NCI-H1092 (cell line): ENCODE measurements around the gene MAVS.
"Not testable (repeated sequence)": the region's sequence is repeated elsewhere in the genome, so short reads cannot be mapped to it uniquely, and the experiment has no call there.

Experiments
- DNase-seq: peaks from one replicate; lab custom pipeline; 2025; lab: John Stamatoyannopoulos, UW

MAVS gene

GRCh38 chr20:3854462-3854871 is 7.8 kb downstream of the MAVS start:
- DNase-seq: no peak

DNA sequence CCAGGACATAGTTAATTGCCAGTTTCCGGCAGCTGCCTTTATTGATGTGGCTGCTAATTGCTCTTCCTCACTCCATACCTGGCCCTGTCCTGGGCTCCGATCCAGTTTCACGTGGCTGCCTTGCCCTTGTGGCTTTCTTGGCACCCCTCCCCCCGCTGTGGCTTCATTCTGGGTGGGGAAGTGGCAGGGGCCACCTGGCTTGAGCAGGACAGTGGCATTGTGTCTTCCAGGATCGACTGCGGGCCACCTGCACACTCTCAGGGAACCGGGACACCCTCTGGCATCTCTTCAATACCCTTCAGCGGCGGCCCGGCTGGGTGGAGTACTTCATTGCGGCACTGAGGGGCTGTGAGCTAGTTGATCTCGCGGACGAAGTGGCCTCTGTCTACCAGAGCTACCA is 10.8 kb downstream of the MAVS start:
- peak; percentile 71 for DNase-seq

GRCh38 chr20:3858689-3859088 is 12.1 kb downstream of the MAVS start:
- no peak for DNase-seq

DNA sequence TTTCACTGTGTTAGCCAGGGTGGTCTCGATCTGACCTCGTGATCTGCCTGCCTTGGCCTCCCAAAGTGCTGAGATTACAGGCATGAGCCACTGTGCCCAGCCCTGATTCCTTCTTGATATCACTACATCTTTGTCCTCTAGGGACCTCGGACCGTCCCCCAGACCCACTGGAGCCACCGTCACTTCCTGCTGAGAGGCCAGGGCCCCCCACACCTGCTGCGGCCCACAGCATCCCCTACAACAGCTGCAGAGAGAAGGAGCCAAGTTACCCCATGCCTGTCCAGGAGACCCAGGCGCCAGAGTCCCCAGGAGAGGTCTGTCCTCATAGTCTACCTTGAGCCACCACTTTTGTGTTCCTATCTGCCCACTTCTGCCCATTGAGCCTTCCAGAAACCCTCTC is 14.6 kb downstream of the MAVS start:
- no peak for DNase-seq

GRCh38 chr20:3862333-3862732 is 15.7 kb downstream of the MAVS start:
- DNase-seq: no peak

GRCh38 chr20:3863317-3863716 is 16.7 kb downstream of the MAVS start:
- no peak for DNase-seq

GRCh38 chr20:3864518-3864917 is 17.9 kb downstream of the MAVS start:
- DNase-seq: no peak

GRCh38 chr20:3865152-3865886 is 18.7 kb downstream of the MAVS start:
- DNase-seq: no peak

DNA sequence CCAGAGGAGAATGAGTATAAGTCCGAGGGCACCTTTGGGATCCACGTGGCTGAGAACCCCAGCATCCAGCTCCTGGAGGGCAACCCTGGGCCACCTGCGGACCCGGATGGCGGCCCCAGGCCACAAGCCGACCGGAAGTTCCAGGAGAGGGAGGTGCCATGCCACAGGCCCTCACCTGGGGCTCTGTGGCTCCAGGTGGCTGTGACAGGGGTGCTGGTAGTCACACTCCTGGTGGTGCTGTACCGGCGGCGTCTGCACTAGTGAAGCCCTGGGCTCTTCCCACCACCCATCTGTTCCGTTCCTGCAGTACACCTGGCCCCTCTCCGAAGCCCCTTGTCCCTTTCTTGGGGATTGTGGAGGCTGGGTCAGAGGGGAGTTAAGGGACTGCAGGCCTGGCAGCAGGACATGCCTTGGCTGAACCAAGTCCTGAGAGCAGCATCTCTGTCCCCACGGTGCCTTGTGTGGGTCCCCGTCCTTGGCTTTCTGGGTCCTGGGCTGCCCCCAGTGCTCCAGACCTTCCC is 19.3 kb downstream of the MAVS start:
- DNase-seq: no peak

- no peak for DNase-seq
Measured at GRCh38 chr20:3866464-3866863, 19.8 kb downstream of the MAVS start.

- DNase-seq: no peak
Measured at GRCh38 chr20:3867802-3868201, 21.2 kb downstream of the MAVS start.

DNA sequence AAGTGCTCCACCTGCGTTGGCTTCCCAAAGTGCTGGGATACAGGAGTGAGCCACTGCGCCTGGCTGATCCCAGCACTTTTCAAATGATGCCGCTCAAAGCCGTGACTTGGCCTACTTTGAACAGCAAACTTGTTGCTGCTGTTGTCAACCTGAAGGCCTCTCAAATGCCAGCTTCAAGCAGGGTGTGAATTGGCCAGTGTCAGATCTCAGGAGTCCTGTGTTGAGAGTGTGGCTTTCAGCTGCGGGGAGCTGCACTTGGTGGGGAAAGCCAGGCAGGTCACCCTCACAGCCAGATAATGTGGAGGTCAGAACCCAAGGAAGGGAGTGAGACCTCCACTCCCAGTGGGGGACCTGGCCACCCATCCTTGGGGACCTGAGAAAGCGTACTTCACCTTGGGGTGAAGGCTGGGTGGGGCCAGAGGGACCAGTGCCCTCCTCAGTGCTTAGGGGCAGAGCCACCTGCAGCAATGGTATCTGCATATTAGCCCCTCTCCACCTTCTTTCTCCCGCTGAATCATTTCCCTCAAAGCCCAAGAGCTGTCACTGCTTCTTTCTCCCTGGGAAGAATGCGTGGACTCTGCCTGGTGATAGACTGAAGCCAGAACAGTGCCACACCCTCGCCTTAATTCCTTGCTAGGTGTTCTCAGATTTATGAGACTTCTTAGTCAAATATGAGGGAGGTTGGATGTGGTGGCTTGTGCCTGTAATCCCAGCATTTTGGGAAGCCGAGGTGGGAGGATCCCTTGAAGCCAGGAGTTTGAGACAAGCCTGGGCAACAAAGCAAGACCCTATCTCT is 23.4 kb downstream of the MAVS start:
- no peak for DNase-seq

DNA sequence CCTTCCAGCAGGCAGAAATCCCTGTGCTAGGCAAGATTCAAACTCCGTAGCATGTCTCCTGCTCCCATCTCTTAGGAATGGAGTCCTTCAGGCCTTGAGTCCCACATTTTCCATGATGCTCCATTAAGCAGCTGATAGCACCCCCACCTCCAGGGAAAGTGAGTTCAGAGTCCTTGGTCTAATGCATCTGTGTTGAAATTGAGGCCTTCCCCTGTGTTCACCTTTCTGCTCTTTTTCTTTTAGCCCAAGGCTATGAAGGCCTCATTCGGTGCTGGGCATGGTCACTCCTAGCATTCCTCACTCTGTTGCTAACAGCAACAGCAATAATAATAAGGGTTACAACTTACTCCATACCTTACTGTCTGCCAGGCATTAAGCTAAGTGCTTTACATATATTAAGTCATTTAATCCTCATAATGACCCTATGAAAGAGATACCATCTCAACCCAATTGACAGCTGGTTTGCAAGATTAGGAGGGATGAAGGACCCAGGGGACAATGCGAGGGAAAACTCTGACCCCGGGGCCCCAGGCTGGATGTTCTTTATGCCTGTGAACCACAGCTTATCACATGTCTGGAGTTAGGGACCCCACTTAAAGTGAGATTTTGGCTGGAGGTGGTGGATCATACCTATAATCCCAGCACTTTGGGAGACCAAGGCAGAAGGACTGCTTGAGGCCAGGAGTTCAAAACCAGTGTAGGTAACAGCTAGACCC is 25.1 kb downstream of the MAVS start:
- DNase-seq: no peak

- DNase-seq: no peak
Measured at GRCh38 chr20:3873507-3873906, 26.9 kb downstream of the MAVS start.

- DNase-seq: no peak
Measured at GRCh38 chr20:3874194-3874844, 27.7 kb downstream of the MAVS start.

GRCh38 chr20:3875378-3875974 is 28.8 kb downstream of the MAVS start:
- no peak for DNase-seq

DNA sequence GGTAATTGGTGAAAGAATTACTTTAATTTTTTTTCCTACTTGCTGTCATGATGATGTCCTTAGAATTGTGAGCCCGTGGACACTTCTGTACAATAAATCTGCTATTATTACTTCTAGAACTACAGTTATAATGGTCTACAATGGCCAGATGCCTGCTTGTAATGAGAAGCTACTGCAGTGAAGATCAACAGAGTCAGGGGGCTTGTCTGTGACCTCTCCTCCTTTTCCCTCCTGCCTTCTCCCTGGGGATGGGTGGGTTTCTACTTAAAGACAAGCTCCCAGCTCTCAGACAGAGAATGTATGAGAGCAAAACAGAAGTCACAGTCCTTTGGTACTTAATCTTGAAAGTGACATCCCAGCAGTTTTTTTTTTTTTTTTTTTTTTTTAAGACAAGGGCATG is 29.4 kb downstream of the MAVS start:
- no peak for DNase-seq

DNA sequence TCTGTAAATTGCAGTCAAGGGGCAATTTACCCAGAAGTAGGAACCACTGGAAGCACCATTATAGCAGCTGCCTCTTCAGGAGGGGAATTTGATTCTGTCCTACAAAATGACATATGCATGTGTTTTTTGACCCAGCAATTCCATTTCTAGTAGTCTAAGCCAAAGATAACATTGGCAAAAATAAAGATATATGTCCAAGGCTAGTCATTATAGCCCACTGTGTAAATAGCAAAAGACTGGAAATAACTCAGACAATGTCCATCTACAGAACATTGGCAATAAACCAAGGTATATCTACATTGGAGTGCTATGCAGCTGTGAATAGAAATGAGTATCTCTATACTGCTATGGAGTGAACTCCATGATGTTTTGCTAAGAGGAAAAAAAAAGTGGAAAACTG is 30.0 kb downstream of the MAVS start:
- no peak for DNase-seq

DNA sequence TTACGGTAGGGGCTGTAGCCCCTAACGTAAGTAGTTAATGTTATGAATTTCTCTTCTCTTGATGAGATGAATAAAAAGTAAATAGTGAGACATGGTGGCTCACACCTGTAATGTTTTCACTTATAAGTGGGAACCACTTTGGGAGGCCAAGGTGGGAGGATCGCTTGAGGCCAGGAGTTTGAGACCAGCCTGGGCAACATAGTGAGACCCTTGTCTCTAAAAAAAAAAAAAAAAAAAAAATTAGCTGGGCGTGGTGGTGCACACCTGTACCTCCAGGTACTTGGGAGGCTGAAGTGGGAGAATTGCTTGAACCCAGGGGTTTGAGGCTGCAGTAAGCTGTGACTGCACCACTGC is 32.3 kb downstream of the MAVS start:
- DNase-seq: not testable (repeated sequence)

- no peak for DNase-seq
Measured at GRCh38 chr20:3885715-3886114, 39.1 kb downstream of the MAVS start.

DNA sequence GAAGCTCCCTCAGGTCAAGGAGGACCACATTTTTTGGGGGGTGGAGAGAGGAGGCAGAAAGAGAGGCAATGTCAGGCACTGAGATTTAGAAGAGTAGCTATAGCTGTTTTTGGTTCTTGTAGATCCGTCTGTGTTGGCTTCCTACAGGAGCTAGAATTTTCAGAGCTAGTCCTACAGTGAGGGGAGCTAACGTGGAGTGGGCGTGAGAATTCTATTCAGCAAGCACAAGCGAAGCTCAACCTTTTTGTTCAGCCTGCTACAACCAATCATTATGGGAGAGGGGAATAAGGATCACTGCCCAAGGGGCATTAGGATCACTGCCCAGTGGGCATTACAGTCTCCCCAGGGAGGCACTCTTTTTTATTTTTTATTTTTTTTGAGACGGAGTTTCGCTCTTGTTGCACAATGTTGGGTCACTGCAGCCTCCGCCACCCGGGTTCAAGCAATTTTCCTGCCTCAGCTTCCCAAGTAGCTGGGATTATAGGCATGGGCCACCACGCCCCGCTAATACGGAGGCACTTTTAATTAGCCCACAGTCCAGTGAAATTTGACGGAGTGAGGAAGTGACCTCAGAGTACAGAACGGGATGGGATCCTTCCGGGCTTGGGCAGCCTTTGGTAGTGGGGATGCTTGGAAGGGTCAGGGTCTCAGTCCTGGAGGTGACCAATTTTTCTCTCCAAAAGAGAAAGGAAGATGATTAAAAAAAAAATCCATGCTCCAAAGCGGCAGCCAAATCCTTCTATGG is 41.4 kb downstream of the MAVS start:
- DNase-seq: no peak
